ENCODE data around the gene FIS1.

Gene FIS1

DNA sequence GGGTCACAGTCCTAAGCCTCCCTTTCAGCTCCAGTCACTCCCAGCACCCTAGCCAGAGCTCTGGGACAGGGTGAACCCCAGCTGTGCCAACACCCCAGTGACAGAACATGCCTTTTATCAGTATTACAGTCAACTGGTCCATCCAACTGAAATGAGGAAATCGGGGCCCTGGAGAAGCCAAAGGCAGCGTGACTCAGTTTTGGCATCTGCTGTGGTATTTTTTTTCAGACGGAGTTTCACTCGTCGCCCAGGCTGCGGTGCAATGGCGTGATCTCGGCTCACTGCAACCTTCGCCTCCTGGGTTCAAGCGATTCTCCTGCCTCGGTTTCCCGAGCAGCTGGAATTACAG is 3.9 kb downstream of the FIS1 start:
- H3K9ac ChIP-seq, result no peak overlapping the region

GRCh38 chr7:101240226-101241014 is 4.5 kb downstream of the FIS1 start:
- no peak overlapping the region for H3K4me2 ChIP-seq
- TF ChIP-seq CTCF (conservative IDR thresholded peaks at IDR 0.05; ENCODE audit: low read depth, low read length), result no peak
- H4K20me1 ChIP-seq (ENCODE audit: insufficient read depth), result no peaks in the 10 kb centered on the region
- H2AFZ ChIP-seq (ENCODE audit: low read depth), result no peak overlapping the region
- H3K4me3 ChIP-seq (IDR thresholded peaks at IDR 0.05; ENCODE audit: insufficient read depth, low read depth, low read length), result no peak overlapping the region
- no peak overlapping the region for H3K27ac ChIP-seq
- H3K79me2 ChIP-seq (ENCODE audit: insufficient read depth, low read depth), result peaks cover 18% of the 10 kb centered on the region
- H3K36me3 ChIP-seq (ENCODE audit: insufficient read depth), result no peaks in the 10 kb centered on the region
- H3K27me3 ChIP-seq (ENCODE audit: insufficient read depth, low read depth), result no peaks in the 10 kb centered on the region
- peaks cover 19% of the 10 kb centered on the region for H3K4me1 ChIP-seq (ENCODE audit: low read depth, poor library complexity, severe bottlenecking)
- H3K9ac ChIP-seq, result no peak overlapping the region

More for the DNA sequence above, 3.9 kb downstream of the FIS1 start:
- H3K27me3 ChIP-seq (ENCODE audit: insufficient read depth, low read depth), result no peaks in the 10 kb centered on the region
- no peaks in the 10 kb centered on the region for H3K36me3 ChIP-seq (ENCODE audit: insufficient read depth)
- no peak overlapping the region for H3K4me2 ChIP-seq
- peaks cover 18% of the 10 kb centered on the region for H3K79me2 ChIP-seq (ENCODE audit: insufficient read depth, low read depth)
- no peaks in the 10 kb centered on the region for H4K20me1 ChIP-seq (ENCODE audit: insufficient read depth)
- H2AFZ ChIP-seq (ENCODE audit: low read depth), result no peak overlapping the region
- H3K4me1 ChIP-seq (ENCODE audit: low read depth, poor library complexity, severe bottlenecking), result peaks cover 19% of the 10 kb centered on the region
- H3K27ac ChIP-seq, result no peak overlapping the region
- no peak overlapping the region for H3K4me3 ChIP-seq (IDR thresholded peaks at IDR 0.05; ENCODE audit: insufficient read depth, low read depth, low read length)
- no peak for TF ChIP-seq CTCF (conservative IDR thresholded peaks at IDR 0.05; ENCODE audit: low read depth, low read length)

GRCh38 chr7:101239951-101240220 is 5.0 kb downstream of the FIS1 start:
- Histone ChIP-seq H3K4me2 (no peak overlapping the region), H3K79me2 (ENCODE audit: insufficient read depth, low read depth) (peaks cover 18% of the 10 kb centered on the region), H3K36me3 (ENCODE audit: insufficient read depth) (no peaks in the 10 kb centered on the region), H3K9ac (no peak overlapping the region), H3K27ac (no peak overlapping the region), H2AFZ (ENCODE audit: low read depth) (no peak overlapping the region), H3K4me3 (IDR thresholded peaks at IDR 0.05; ENCODE audit: insufficient read depth, low read depth, low read length) (no peak overlapping the region), H3K27me3 (ENCODE audit: insufficient read depth, low read depth) (no peaks in the 10 kb centered on the region), H3K4me1 (ENCODE audit: low read depth, poor library complexity, severe bottlenecking) (peaks cover 15% of the 10 kb centered on the region), H4K20me1 (ENCODE audit: insufficient read depth) (no peaks in the 10 kb centered on the region)
- no peak for TF ChIP-seq CTCF (conservative IDR thresholded peaks at IDR 0.05; ENCODE audit: low read depth, low read length)

DNA sequence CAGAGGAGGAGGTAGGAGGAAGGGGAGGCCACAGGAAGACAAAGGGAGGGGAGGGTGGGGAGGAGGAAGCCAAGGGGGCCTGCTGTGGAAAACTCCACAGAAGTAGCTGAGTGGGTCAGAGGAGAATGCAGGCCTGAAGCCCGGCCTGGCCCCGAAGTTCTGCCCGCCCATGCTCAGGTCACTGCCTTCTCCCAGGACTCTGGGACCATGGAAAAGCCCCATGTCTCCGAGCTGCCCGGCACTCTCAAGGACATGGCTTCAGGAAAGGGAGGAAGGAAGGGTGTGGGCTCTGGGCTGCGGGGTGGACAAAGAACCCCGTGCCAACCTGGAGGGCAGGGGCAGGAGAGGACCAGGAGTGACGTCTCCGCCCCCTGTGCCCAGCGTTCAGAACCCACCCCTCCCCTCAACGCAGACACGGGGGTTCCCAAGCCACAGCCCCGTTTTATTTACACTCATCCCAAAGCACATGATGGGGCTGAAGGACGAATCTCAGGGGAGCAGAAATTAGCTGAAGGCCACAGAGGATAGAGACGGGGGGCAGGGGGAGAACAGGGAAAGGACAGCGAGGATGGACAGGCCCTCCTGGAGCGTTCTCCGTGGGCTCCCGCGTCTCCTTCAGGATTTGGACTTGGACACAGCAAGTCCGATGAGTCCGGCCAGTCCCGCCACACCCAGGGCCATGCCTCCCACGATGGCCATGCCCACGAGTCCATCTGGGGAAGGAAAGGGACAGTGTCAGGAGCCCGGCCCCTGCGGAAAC is 5.5 kb downstream of the FIS1 start:
- no peak overlapping the region for H2AFZ ChIP-seq (ENCODE audit: low read depth)
- H3K79me2 ChIP-seq (ENCODE audit: insufficient read depth, low read depth), result peaks cover 18% of the 10 kb centered on the region
- H3K4me1 ChIP-seq (ENCODE audit: low read depth, poor library complexity, severe bottlenecking), result peaks cover 15% of the 10 kb centered on the region
- H4K20me1 ChIP-seq (ENCODE audit: insufficient read depth), result no peaks in the 10 kb centered on the region
- H3K4me3 ChIP-seq (IDR thresholded peaks at IDR 0.05; ENCODE audit: insufficient read depth, low read depth, low read length), result no peak overlapping the region
- H3K4me2 ChIP-seq, result no peak overlapping the region
- no peak overlapping the region for H3K9ac ChIP-seq
- no peaks in the 10 kb centered on the region for H3K27me3 ChIP-seq (ENCODE audit: insufficient read depth, low read depth)
- TF ChIP-seq CTCF (conservative IDR thresholded peaks at IDR 0.05; ENCODE audit: low read depth, low read length), result no peak
- no peaks in the 10 kb centered on the region for H3K36me3 ChIP-seq (ENCODE audit: insufficient read depth)
- H3K27ac ChIP-seq, result no peak overlapping the region
